WTC11 (cell line): ENCODE data around the gene LARGE1.

Experiments
- CTCF ChIP-seq: fragments of 200-600 bp; IDR thresholded peaks from 2 replicates; pipeline ENCODE4 v1.8.0; 2022; ENCODE audit warnings: antibody characterized with exemption
- ETV6 ChIP-seq: sonication (generic); formaldehyde crosslinking; IDR thresholded peaks from 2 replicates; pipeline ENCODE4 v1.8.1; 2022; ENCODE audit warnings: mild to moderate bottlenecking, missing genetic modification reagents
- NFYB ChIP-seq: sonication (generic); formaldehyde crosslinking; conservative IDR thresholded peaks from 2 replicates; pipeline ENCODE4 v1.8.0; 2022; ENCODE audit warnings: low read depth, missing genetic modification reagents
- STAT6 ChIP-seq: sonication (generic); formaldehyde crosslinking; conservative IDR thresholded peaks from 2 replicates; pipeline ENCODE4 v1.8.1; 2023; ENCODE audit warnings: mild to moderate bottlenecking, low read depth, missing genetic modification reagents, moderate library complexity
- ZNF671 ChIP-seq: fragments of 250-450 bp; sonication (Bioruptor Pico); IDR thresholded peaks from 2 replicates; pipeline ENCODE4 v1.8.0; 2021; ENCODE audit warnings: mild to moderate bottlenecking

GRCh38 chr22:33656808-33657628, 263.3 kb downstream of the LARGE1 start:
- TF ChIP-seq ZNF671 (CRISPR knock-in tag) (no peak), ETV6 (CRISPR knock-in tag) (no peak), NFYB (CRISPR knock-in tag) (no peak), CTCF (no peak), STAT6 (CRISPR knock-in tag) (no peak)
